Measurements from ENCODE around the gene FEM1C. TPM values are rescaled to one million over a fixed set of nuclear protein-coding genes. Genes with fewer than 3 reads are reported as not detected.

FEM1C gene
- 10 to 100 TPM; 23.2 to 31.0 TPM for total RNA-seq
- long read RNA-seq, full-length matches to known transcripts, result 26 of 28 reads
- long read RNA-seq, partial matches to known transcripts, result 1 of 28 reads
- long read RNA-seq, other reads (novel, unspliced or antisense), result 1 of 28 reads

GRCh38 chr5:115544436-115545350 lies at the start of gene FEM1C:
Gene FEM1C, minus strand, starts transcription at chr5:115544775. Its CDS starts 1,282 bp downstream, at chr5:115543493.
- intact Hi-C loops (cut with DNase I), result loop anchor here in 1 of 2 donors (5.0 kb wide), 1 partner anchor 167 kb away; no protein-coding TSS in a partner anchor
- DNase-seq (peak; percentile 98), ATAC-seq (peak; percentile 98 to 99)

- peak; percentile 80 to 81 for ATAC-seq
- intact Hi-C loops (cut with DNase I), result loop anchor here in 1 of 2 donors (5.0 kb wide), 1 partner anchor 282 kb away; no protein-coding TSS in a partner anchor
- no peak for DNase-seq
Measured at GRCh38 chr5:115589043-115589442, 44.5 kb upstream of the FEM1C start.

DNA sequence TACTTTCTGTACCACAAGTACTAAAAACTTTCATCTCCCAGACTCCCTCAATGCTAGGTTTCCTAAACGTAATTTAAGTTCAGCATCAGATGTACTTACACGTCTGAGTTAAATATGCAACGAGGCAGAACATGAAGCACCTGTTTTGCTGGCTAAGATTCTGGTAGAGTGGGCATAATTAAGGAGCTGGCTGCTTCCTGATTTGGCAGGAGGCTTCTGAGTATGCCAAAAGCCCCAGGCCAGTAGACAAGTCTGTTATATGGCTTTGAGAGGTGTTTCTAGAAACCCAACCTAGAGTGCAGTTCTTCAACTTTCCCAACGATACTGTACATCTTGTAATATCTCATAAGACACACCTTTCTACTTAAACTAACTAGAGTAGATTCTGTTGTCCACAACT lies 44.1 kb upstream of the FEM1C start:
- no peak for DNase-seq
- intact Hi-C loops (cut with DNase I), result loop anchor here in 1 of 2 donors (5.0 kb wide), 1 partner anchor 281 kb away; no protein-coding TSS in a partner anchor
- ATAC-seq, result no peak

GRCh38 chr5:115586525-115587146 lies 42.1 kb upstream of the FEM1C start:
- intact Hi-C loops (cut with DNase I), result loop anchor here (2.0 to 5.0 kb wide), 3 partner anchors 210 to 279 kb away; no protein-coding TSS in a partner anchor
- no peak for ATAC-seq

GRCh38 chr5:115585265-115585664 lies 40.7 kb upstream of the FEM1C start:
- ATAC-seq, result no peak
- no peak for DNase-seq
- intact Hi-C loops (cut with DNase I), result loop anchor here in 1 of 2 donors (5.0 kb wide), 1 partner anchor 278 kb away; no protein-coding TSS in a partner anchor

More at GRCh38 chr5:115586525-115587146, 42.1 kb upstream of the FEM1C start:
- DNase-seq, result no peak

DNA sequence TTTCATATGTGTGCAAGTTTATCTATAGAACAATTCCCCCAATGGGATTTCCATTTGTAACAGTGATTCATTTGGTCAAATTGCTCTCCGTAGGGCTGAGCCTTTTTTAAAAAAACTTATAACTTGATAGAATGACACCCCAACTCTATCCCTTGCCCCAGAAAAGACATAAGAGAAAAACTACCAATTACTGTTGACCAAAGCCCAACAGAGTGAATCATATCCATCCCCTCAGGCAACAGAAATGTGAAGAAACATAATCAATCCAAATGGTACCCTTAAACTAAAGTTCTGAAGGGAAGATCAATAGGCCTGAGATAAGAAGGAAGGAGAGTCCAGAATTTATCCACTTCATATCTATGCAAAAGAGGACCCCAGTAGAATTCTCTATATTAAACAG lies 39.9 kb upstream of the FEM1C start:
- no peak for ATAC-seq
- no peak for DNase-seq
- intact Hi-C loops (cut with DNase I), result no loop called here

- intact Hi-C loops (cut with DNase I), result no loop called here
- ATAC-seq, result peak in 1 of 2 donors; percentile 88
- DNase-seq, result no peak
Measured at GRCh38 chr5:115583474-115583873, 38.9 kb upstream of the FEM1C start.

GRCh38 chr5:115580941-115581340 lies 36.4 kb upstream of the FEM1C start:
- ATAC-seq (no peak), DNase-seq (no peak)
- intact Hi-C loops (cut with DNase I), result no loop called here

GRCh38 chr5:115579747-115580173 lies 35.2 kb upstream of the FEM1C start:
- DNase-seq (no peak), ATAC-seq (no peak)
- intact Hi-C loops (cut with DNase I), result loop anchor here in 1 of 2 donors (5.0 kb wide), 2 partner anchors 202 to 267 kb away; no protein-coding TSS in a partner anchor

DNA sequence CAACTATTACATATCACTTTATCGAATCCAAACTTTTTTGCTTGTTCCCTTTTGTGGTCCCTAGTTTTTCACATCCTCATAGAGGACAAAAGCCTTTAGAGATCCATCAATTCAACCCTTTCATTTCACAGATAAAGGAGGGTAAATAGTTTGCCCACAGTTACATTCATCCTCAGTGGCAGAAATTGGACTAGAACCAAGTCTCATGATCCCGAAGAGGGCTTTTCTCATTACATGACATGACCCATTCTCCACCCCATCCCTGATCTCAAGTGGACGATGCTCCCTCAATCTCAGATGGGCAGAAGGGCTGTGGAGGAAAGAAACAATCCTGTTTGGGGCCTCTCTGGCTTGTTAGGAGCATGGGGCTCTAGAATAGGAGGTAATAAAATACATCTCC lies 34.6 kb upstream of the FEM1C start:
- no peak for ATAC-seq
- intact Hi-C loops (cut with DNase I), result loop anchor here in 1 of 2 donors (5.0 kb wide), 2 partner anchors 202 to 267 kb away; no protein-coding TSS in a partner anchor
- DNase-seq, result no peak

GRCh38 chr5:115578657-115579056 lies 34.1 kb upstream of the FEM1C start:
- intact Hi-C loops (cut with DNase I), result loop anchor here in 1 of 2 donors (5.0 kb wide), 2 partner anchors 201 to 266 kb away; no protein-coding TSS in a partner anchor
- DNase-seq (no peak), ATAC-seq (no peak)

- intact Hi-C loops (cut with DNase I), result loop anchor here in 1 of 2 donors (5.0 kb wide), 2 partner anchors 200 to 265 kb away; no protein-coding TSS in a partner anchor
Measured at GRCh38 chr5:115577741-115578140, 33.2 kb upstream of the FEM1C start.

DNA sequence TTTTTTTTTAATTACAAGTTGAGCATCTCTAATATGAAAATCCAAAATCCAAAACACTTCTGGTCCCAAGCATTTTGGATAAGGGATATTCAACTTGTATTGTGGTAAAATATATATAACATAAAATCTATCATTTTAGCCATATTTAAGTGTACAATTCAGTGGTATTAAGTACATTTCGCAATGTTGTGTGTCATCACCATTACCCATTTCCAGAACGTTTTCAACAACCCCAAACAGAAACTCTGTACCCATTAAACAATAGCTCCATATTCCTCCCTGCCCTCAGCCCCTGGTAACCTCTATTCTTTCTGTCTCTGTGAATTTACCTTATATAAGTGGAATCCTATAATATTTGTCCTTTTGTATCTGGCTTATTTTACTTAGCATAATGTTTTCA lies 32.8 kb upstream of the FEM1C start:
- intact Hi-C loops (cut with DNase I), result loop anchor here in 1 of 2 donors (5.0 kb wide), 2 partner anchors 200 to 265 kb away; no protein-coding TSS in a partner anchor
- ATAC-seq, result no peak

More at GRCh38 chr5:115577741-115578140, 33.2 kb upstream of the FEM1C start:
- DNase-seq (no peak), ATAC-seq (no peak)

GRCh38 chr5:115575167-115576070 lies 30.8 kb upstream of the FEM1C start:
- DNase-seq (no peak), ATAC-seq (no peak)
- intact Hi-C loops (cut with DNase I), result loop anchor here in 1 of 2 donors (5.0 kb wide), 2 partner anchors 198 to 263 kb away; no protein-coding TSS in a partner anchor

More for the DNA sequence above, 32.8 kb upstream of the FEM1C start:
- DNase-seq, result no peak

DNA sequence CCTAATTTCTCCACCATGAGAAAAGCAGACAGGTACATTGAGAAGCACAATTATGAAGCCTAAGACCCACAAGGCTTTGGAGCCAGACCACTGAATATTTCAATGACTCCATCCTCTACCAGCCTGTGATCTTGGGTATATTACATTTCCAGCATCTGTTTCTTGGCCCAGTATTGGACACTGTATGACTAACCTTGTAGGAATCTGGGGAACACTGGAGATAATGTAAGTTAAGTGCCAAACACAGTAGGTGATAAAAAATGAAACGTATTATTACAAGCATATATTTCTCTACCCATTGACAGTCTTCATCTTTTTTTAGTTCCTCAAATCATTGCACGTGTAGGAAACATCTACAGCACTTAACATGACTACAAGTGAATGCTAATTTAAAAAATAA lies 28.6 kb upstream of the FEM1C start:
- peak in 1 of 2 donors; percentile 36 for ATAC-seq
- intact Hi-C loops (cut with DNase I), result no loop called here

DNA sequence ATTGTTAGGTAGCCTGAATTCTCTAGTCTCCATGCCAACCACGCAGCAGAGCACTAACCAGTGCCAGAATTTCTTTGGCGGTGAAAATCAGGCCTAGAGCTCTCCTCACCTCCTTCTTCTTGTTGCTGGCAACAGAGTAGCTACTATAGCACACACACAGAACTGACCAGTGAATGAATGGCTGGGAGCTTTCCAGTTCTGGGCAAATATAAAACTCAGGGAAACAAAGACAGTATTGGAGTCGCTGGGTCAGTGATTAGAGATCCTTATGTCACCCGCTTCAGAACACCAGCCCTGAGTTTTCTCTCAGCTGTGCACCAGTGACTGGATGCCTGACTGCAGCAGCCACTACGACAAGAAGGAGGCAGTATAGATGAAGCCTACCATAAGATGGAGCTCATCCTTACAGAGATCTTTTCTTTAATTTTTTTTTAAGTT lies 26.9 kb upstream of the FEM1C start:
- ATAC-seq (peak; percentile 70 to 83), DNase-seq (no peak)
- intact Hi-C loops (cut with DNase I), result no loop called here

More for the DNA sequence above, 28.6 kb upstream of the FEM1C start:
- no peak for DNase-seq

GRCh38 chr5:115568668-115569067 lies 24.1 kb upstream of the FEM1C start:
- ATAC-seq, result no peak
- no peak for DNase-seq
- intact Hi-C loops (cut with DNase I), result no loop called here

- intact Hi-C loops (cut with DNase I), result no loop called here
- DNase-seq (no peak), ATAC-seq (peak in 1 of 2 donors; percentile 19)
Measured at GRCh38 chr5:115565233-115565632, 20.7 kb upstream of the FEM1C start.
